GM12874 (cell line): ENCODE results near the gene LCP2.

Experiments
- CTCF ChIP-seq: IDR thresholded peaks from 2 replicates; pipeline ENCODE4 v1.5.1; 2011; ENCODE audit warnings: low read depth, mild to moderate bottlenecking, control low read depth, low read length, moderate library complexity; ENCODE audit not compliant: insufficient read depth

LCP2 gene

DNA sequence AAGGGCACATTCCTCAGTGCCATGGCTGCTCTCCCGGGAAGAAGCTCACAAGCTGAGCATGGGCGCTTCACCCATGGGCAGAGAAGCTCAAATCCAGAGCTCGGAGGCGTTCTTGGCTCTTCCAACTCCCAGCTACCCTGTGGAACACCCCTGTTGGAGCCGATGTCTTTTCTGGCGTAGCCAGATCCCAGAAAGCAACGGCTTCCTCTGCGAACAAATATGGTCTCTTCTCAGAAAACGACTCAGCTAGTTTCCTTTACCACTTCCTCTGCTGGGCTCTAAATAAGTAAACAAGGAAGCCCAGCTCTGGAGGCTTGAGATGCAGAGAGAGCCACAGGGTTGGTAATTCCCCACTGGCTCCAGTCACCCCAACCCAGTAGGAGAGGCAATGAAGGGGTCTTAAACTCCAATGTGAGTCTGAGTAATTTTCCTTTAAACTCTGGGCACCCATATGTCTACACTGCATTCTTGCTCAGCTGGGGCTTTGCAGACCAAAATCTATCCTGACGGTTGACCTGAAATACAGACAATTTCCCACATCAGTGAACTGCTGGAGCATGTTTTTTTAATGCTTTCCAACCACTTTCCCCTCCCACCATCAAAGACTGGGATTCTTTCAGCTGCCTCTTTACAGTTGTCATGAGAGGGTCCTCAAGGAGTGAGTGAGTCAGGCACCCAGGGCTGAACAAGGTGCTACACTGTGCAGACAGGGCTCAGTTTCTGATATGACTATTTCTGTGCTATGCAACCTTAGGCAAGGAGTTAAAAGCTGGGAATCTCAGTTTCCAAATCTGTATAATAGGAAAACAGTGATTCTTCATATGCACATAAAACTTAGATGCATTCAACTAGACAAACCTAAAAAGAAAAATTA lies at the start of gene LCP2:
Gene LCP2 (minus strand): TSS at position 189 of the 874 bp plus-strand sequence. CDS start 166 bp downstream, at position 23.
- no peak for TF ChIP-seq CTCF

GRCh38 chr5:170347022-170347567 lies 49.5 kb upstream of the LCP2 start:
- no peak for TF ChIP-seq CTCF

DNA sequence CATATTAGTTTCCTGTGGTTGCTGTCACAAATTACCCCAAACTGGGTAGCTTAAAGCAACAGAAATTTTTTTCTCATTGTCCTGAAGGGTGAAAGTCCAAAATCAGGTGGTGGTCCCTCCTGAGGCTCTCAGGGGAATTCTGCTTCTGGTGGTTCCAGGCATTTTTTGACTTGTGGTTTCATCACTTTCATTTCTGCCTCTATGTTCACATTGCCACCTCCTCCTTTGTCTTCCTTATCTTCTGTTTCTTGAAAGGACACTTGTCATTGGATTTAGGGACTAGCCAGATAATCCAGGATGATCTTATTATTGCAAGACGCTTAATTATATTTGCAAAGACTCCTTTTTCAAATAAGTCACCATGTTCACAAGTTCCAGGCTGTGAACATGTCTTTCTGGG lies 48.4 kb upstream of the LCP2 start:
- TF ChIP-seq CTCF = no peak

GRCh38 chr5:170343177-170343576 lies 45.6 kb upstream of the LCP2 start:
- no peak for TF ChIP-seq CTCF

DNA sequence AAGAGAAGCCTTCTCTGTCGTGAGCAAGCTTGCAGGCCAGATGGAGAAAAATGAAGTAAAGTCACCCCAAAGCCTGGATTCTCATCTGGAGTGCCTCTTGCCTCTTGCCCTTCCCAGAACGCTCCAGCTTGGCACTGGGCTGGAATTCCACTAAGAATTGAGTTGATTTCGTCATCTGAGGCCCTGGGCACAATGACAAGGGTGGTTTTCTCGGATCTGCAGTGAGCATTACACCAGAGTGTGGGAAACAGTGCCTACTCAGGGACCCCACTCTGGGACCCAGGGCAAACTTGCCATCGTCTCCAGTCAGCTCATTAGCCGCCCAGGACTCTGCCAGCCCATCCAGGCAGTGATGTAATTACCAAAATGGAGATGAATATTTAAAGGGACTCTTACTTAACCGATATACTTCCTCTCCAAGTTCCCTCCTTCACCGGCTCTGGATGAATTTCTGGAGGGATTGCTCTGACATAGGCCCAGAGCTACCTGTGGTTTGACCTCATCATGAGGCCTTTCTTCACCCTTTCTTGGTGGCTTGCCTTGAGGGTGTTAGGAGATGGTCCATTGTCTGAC lies 44.7 kb upstream of the LCP2 start:
- no peak for TF ChIP-seq CTCF

- TF ChIP-seq CTCF = no peak
Measured at GRCh38 chr5:170341545-170341944, 44.0 kb upstream of the LCP2 start.

- TF ChIP-seq CTCF = no peak
Measured at GRCh38 chr5:170339780-170340167, 42.2 kb upstream of the LCP2 start.
